Loucy (cell line): ENCODE data around the gene PAX5.

ENCODE experiments used
- EZH2phosphoT487 ChIP-seq: fragments of 200-600 bp; IDR thresholded peaks from 2 replicates; pipeline ENCODE4 v1.6.1; 2018; ENCODE audit warnings: antibody characterized with exemption, mild to moderate bottlenecking, moderate library complexity, borderline replicate concordance
- TF ChIP-seq, protein P1 (sequence below): fragments of 200-600 bp; sonication (generic); conservative IDR thresholded peaks from 2 replicates; pipeline ENCODE4 v1.5.1; 2014; ENCODE audit warnings: mild to moderate bottlenecking, antibody characterized with exemption, low read length

DNA sequence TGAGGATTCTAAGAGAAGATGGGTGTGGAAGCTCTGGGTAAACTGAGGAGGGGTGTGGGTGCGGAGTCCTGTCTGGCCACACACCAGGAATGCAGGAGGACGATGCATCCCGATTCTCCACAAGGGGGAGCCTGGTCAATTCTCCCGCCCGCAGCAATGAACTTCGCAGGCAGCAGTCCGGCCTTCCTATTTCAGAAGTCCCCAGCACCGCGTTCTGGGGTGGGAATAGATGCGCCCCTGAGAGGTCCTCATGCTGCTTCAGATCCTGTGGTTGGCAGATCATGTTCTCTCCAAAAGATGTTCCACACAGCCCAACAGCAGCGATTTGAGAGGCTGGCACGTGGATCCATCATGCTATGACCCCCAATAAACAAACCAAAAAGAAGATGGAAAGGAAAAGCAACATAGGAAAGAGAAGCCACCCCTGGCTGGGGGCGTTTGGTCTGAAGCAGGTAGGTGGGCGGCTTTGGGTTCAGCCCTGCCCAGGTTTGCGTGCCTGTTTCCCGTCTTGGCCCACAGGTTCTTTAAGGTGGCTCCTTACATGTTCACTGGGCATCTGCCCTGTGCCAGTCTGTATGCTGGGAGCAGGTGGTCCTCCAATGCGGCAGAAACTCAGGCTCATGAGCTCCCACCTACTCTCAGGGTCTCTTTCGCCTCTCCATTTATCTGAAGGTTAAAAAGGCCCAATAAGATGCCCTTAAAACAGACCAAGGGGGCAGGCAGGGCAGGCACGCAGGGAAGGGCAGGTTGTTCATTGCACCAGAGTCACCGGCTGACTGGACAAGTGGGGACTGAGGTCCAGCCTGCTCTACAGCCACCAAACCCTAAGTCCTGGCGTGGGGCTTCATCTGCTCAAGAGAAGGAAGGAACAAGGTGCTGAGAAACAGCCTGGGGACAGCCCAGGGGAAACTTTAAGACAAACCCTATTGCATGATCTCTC, 171.6 kb downstream of the PAX5 start:
- TF ChIP-seq, protein P1, sequence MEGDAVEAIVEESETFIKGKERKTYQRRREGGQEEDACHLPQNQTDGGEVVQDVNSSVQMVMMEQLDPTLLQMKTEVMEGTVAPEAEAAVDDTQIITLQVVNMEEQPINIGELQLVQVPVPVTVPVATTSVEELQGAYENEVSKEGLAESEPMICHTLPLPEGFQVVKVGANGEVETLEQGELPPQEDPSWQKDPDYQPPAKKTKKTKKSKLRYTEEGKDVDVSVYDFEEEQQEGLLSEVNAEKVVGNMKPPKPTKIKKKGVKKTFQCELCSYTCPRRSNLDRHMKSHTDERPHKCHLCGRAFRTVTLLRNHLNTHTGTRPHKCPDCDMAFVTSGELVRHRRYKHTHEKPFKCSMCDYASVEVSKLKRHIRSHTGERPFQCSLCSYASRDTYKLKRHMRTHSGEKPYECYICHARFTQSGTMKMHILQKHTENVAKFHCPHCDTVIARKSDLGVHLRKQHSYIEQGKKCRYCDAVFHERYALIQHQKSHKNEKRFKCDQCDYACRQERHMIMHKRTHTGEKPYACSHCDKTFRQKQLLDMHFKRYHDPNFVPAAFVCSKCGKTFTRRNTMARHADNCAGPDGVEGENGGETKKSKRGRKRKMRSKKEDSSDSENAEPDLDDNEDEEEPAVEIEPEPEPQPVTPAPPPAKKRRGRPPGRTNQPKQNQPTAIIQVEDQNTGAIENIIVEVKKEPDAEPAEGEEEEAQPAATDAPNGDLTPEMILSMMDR = peak; percentile 68
- no peak for TF ChIP-seq EZH2phosphoT487
